HepG2 (cell line): ENCODE measurements around the gene HES6. TPM values are rescaled to one million over a fixed set of nuclear protein-coding genes. Genes with fewer than 3 reads are reported as not detected.

ENCODE experiments used
- AHR ChIP-seq: IDR thresholded peaks from 2 replicates; pipeline ENCODE4 v1.6.1; 2018; ENCODE audit warnings: missing genetic modification reagents, missing compliant biosample characterization
- BRD4 ChIP-seq: sonication (generic); formaldehyde crosslinking; IDR thresholded peaks from 2 replicates; pipeline ENCODE4 v1.4.0; 2020; ENCODE audit warnings: missing genetic modification reagents
- CHCHD3 ChIP-seq: sonication (generic); formaldehyde crosslinking; IDR thresholded peaks from 2 replicates; pipeline ENCODE4 v1.8.0; 2022; ENCODE audit warnings: mild to moderate bottlenecking, missing genetic modification reagents, moderate library complexity
- GATA4 ChIP-seq: sonication (generic); IDR thresholded peaks from 2 replicates; pipeline ENCODE4 v1.6.1; 2016; ENCODE audit warnings: antibody characterized with exemption, low read depth, borderline replicate concordance
- KLF15 ChIP-seq: sonication (generic); formaldehyde crosslinking; IDR thresholded peaks from 2 replicates; pipeline ENCODE4 v1.8.1; 2023; ENCODE audit warnings: borderline replicate concordance, mild to moderate bottlenecking, inconsistent platforms, missing genetic modification reagents, mixed read lengths
- POLR2A ChIP-seq, 2 experiments: IDR thresholded peaks; 2 replicates each; pipeline ENCODE4 v1.6.1; 2011; ENCODE audit warnings: low read depth in 2 of 2, low read length in 2 of 2, mild to moderate bottlenecking in 1 of 2, moderate library complexity in 1 of 2; ENCODE audit not compliant: insufficient read depth in 1 of 2
- RBAK ChIP-seq: sonication (generic); formaldehyde crosslinking; IDR thresholded peaks from 2 replicates; pipeline ENCODE4 v1.5.1; 2020; ENCODE audit warnings: mild to moderate bottlenecking, missing genetic modification reagents
- SPEN ChIP-seq: sonication (generic); formaldehyde crosslinking; IDR thresholded peaks from 2 replicates; pipeline ENCODE4 v1.5.1; 2020; ENCODE audit warnings: low read depth, mild to moderate bottlenecking, missing genetic modification reagents
- ZNF101 ChIP-seq: sonication (generic); formaldehyde crosslinking; IDR thresholded peaks from 2 replicates; pipeline ENCODE4 v1.4.0; 2020; ENCODE audit warnings: mild to moderate bottlenecking, low read depth, missing genetic modification reagents, borderline replicate concordance
- ZNF143 ChIP-seq: sonication (generic); formaldehyde crosslinking; IDR thresholded peaks from 2 replicates; pipeline ENCODE4 v1.4.0; 2020; ENCODE audit warnings: missing genetic modification reagents
- ZNF337 ChIP-seq: sonication (generic); formaldehyde crosslinking; IDR thresholded peaks from 2 replicates; pipeline ENCODE4 v1.5.1; 2020; ENCODE audit warnings: missing genetic modification reagents, low read depth, mild to moderate bottlenecking, borderline replicate concordance
- ZNF33B ChIP-seq: sonication (generic); formaldehyde crosslinking; IDR thresholded peaks from 2 replicates; pipeline ENCODE4 v1.5.1; 2020; ENCODE audit warnings: mild to moderate bottlenecking, missing genetic modification reagents
- ZNF350 ChIP-seq: sonication (generic); formaldehyde crosslinking; IDR thresholded peaks from 2 replicates; pipeline ENCODE4 v1.4.0; 2020; ENCODE audit warnings: mild to moderate bottlenecking, low read depth, missing genetic modification reagents, borderline replicate concordance
- ZNF792 ChIP-seq: IDR thresholded peaks from 2 replicates; pipeline ENCODE4 v1.6.1; 2016
- polyA plus RNA-seq, 8 experiments: library from polyadenylated mRNA; depleted of rRNA in 3 of 8; stranded (reverse) in 7 of 8; unstranded in 1 of 8; fragments of >200 nt; fragmentation: Illumina TruSeq in 4 of 8; extraction: Trizol in 4 of 8; gene quantifications; 2 replicates each; pipeline versions ENCODE4 v1.2.1 to v1.2.3, GENCODE V29; 2011 to 2016; ENCODE audit warnings: low read depth in 4 of 8, missing spikeins in 1 of 8, mixed read lengths in 1 of 8; ENCODE audit not compliant: insufficient read depth in 1 of 8
- total RNA-seq, 5 experiments: library from RNA; depleted of rRNA; stranded (reverse); fragments of >200 nt; fragmentation: Illumina TruSeq; extraction: Trizol; gene quantifications; 2 replicates each; pipeline ENCODE4 v1.2.3, GENCODE V29; 2016; ENCODE audit warnings: low read depth in 1 of 5
- TF ChIP-seq, protein P1 (sequence below), 2 experiments: fragments of 450-650 bp in 1 of 2; sonication (generic) in 1 of 2; formaldehyde crosslinking in 1 of 2; IDR thresholded peaks; 2 replicates each; pipeline versions ENCODE4 v1.6.1 to v1.8.0; 2016 to 2022; ENCODE audit warnings: antibody characterized with exemption in 1 of 2, mild to moderate bottlenecking in 1 of 2, missing genetic modification reagents in 1 of 2
- TF ChIP-seq, protein P2 (sequence below): sonication (generic); formaldehyde crosslinking; IDR thresholded peaks from 2 replicates; pipeline ENCODE4 v1.8.0; 2022; ENCODE audit warnings: mild to moderate bottlenecking, missing genetic modification reagents, moderate library complexity
- TF ChIP-seq, protein P3 (sequence below): IDR thresholded peaks from 2 replicates; pipeline ENCODE4 v1.6.1; 2012; ENCODE audit warnings: low read depth, low read length, improper control_type of control experiment

HES6 gene
- total and polyA plus RNA-seq, 2 of the 13 experiments (the other 11 are each of a cell fraction or from before 2014, with no cell fraction given): 19.5 to 82.8 TPM

DNA sequence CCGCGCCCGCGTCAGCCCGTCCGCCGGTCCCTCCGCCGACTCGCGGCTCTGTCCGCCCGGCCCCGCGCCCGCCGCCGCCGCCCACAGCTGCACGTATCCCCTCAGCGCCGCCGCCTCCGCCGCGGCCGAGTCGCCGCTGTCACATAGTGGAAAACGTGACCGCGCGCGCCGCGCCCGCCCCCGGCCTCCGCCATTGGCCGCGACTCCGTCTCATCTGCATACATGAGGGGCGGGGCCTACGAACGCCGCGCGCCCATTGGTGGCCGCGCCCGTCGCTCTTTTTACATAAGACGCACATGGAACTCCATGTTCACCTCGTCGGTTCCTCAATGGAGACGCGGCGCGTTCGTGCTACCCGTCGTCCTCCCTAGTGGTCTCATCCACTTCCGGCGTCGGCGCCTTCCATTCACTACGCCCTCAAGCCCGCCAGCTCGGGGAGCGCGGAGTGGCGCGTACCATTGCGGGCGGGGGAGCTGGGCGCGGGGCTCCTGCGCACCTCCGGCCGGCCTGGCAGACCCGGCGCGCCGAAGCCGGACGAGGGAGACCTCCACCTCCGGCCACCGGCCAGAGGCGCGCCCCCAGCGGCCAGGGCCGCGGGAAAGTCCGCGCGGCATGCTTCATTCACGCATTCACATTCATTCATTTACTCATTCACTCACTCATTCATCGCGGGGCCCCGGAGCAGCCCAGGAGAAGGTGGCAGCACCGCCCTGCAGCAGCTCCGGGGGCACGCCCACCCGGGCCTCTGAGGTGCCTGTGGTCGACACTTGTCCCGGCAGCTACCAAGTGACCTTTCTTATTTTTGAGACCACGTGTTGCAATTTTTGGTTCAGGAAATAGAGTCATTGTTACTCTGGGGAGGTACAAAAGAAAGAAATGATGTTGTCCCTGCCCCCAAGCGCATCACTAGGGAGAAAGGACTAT, 49.1 kb upstream of the HES6 start (continued):
- TF ChIP-seq, protein P1, sequence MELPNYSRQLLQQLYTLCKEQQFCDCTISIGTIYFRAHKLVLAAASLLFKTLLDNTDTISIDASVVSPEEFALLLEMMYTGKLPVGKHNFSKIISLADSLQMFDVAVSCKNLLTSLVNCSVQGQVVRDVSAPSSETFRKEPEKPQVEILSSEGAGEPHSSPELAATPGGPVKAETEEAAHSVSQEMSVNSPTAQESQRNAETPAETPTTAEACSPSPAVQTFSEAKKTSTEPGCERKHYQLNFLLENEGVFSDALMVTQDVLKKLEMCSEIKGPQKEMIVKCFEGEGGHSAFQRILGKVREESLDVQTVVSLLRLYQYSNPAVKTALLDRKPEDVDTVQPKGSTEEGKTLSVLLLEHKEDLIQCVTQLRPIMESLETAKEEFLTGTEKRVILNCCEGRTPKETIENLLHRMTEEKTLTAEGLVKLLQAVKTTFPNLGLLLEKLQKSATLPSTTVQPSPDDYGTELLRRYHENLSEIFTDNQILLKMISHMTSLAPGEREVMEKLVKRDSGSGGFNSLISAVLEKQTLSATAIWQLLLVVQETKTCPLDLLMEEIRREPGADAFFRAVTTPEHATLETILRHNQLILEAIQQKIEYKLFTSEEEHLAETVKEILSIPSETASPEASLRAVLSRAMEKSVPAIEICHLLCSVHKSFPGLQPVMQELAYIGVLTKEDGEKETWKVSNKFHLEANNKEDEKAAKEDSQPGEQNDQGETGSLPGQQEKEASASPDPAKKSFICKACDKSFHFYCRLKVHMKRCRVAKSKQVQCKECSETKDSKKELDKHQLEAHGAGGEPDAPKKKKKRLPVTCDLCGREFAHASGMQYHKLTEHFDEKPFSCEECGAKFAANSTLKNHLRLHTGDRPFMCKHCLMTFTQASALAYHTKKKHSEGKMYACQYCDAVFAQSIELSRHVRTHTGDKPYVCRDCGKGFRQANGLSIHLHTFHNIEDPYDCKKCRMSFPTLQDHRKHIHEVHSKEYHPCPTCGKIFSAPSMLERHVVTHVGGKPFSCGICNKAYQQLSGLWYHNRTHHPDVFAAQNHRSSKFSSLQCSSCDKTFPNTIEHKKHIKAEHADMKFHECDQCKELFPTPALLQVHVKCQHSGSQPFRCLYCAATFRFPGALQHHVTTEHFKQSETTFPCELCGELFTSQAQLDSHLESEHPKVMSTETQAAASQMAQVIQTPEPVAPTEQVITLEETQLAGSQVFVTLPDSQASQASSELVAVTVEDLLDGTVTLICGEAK (IDR thresholded peaks at IDR 0.05): no peak
- TF ChIP-seq, protein P1 (CRISPR knock-in tag; IDR thresholded peaks at IDR 0.05): peak; percentile 83
- no peak for TF ChIP-seq KLF15 (CRISPR knock-in tag)
- no peak for TF ChIP-seq RBAK (CRISPR knock-in tag)
- TF ChIP-seq SPEN (CRISPR knock-in tag): peak; percentile 54
- TF ChIP-seq CHCHD3: peak; percentile 61; the same call in 1 of the 2 replicates
- no peak for TF ChIP-seq ZNF101 (CRISPR knock-in tag)
- peak; percentile 69 for TF ChIP-seq ZNF143 (CRISPR knock-in tag)
- TF ChIP-seq ZNF792 (CRISPR knock-in tag): peak; percentile 88
- TF ChIP-seq ZNF33B: no peak
- TF ChIP-seq POLR2A (IDR thresholded peaks at IDR 0.05; ENCODE audit: insufficient read depth in 1 of 2, low read depth in 2 of 2, low read length in 2 of 2): peak in 1 of 2 experiments; percentile 83; a peak in 2 of 4 replicates
- no peak for TF ChIP-seq GATA4
- TF ChIP-seq, protein P2, sequence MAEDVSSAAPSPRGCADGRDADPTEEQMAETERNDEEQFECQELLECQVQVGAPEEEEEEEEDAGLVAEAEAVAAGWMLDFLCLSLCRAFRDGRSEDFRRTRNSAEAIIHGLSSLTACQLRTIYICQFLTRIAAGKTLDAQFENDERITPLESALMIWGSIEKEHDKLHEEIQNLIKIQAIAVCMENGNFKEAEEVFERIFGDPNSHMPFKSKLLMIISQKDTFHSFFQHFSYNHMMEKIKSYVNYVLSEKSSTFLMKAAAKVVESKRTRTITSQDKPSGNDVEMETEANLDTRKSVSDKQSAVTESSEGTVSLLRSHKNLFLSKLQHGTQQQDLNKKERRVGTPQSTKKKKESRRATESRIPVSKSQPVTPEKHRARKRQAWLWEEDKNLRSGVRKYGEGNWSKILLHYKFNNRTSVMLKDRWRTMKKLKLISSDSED (CRISPR knock-in tag): no peak
- TF ChIP-seq ZNF350 (CRISPR knock-in tag): peak; percentile 9; the same call in 1 of the 2 replicates
- peak; percentile 63; the same call in 1 of the 2 replicates for TF ChIP-seq AHR (CRISPR knock-in tag)
- peak; percentile 65; the same call in 1 of the 2 replicates for TF ChIP-seq BRD4 (CRISPR knock-in tag)
- TF ChIP-seq, protein P3, sequence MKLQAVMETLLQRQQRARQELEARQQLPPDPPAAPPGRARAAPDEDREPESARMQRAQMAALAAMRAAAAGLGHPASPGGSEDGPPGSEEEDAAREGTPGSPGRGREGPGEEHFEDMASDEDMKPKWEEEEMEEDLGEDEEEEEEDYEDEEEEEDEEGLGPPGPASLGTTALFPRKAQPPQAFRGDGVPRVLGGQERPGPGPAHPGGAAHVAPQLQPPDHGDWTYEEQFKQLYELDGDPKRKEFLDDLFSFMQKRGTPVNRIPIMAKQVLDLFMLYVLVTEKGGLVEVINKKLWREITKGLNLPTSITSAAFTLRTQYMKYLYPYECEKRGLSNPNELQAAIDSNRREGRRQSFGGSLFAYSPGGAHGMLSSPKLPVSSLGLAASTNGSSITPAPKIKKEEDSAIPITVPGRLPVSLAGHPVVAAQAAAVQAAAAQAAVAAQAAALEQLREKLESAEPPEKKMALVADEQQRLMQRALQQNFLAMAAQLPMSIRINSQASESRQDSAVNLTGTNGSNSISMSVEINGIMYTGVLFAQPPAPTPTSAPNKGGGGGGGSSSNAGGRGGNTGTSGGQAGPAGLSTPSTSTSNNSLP: no peak; the same call in 1 of the 2 replicates
- no peak for TF ChIP-seq ZNF337 (CRISPR knock-in tag)
